H1 (cell line): ENCODE results near the gene NAA20. TPM values are rescaled to one million over a fixed set of nuclear protein-coding genes. Genes with fewer than 3 reads are reported as not detected.

Source experiments
- CTCF ChIA-PET: fragments of 300-600 bp; sonication (Branson Sonifier 250); formaldehyde crosslinking; loops from one replicate; lab custom pipeline; 2021; ENCODE audit not compliant: partially characterized antibody; lab: Charles Lee
- POLR2A ChIA-PET: fragments of 300-600 bp; sonication (Branson Sonifier 250); formaldehyde crosslinking; loops from one replicate; lab custom pipeline; 2021; ENCODE audit warnings: inconsistent platforms; ENCODE audit not compliant: partially characterized antibody; lab: Charles Lee
- DNase-seq, 2 experiments: peaks; one replicate each; pipeline versions ENCODE4 v3.0.0 to v3.0.0-alpha.2; 2010 to 2022; ENCODE audit warnings: low spot score in 2 of 2, low read depth in 1 of 2, mixed read lengths in 1 of 2
- FAIRE-seq: peaks from 2 replicates; lab custom pipeline; 2011; peaks lifted over from hg19 to GRCh38; lab: Jason Lieb, UNC
- H2AFZ ChIP-seq: 2 replicates; pipeline ENCODE4 v1.8.1; 2012; ENCODE audit warnings: low read length, inconsistent platforms
- H2AK5ac ChIP-seq: 2 replicates; pipeline ENCODE4 v1.6.1; 2013; ENCODE audit warnings: low read depth, low read length
- H2BK120ac ChIP-seq: replicated peaks from 2 replicates; pipeline ENCODE3; 2013; ENCODE audit warnings: low read depth, low read length, inconsistent platforms
- H2BK12ac ChIP-seq: 2 replicates; pipeline ENCODE4 v1.6.1; 2013; ENCODE audit warnings: low read depth, low read length
- H2BK15ac ChIP-seq: 2 replicates; pipeline ENCODE4 v1.6.1; 2013; ENCODE audit warnings: low read length
- H2BK20ac ChIP-seq: 2 replicates; pipeline ENCODE4 v1.6.1; 2013; ENCODE audit warnings: low read length
- H2BK5ac ChIP-seq: 2 replicates; pipeline ENCODE4 v1.6.1; 2013; ENCODE audit warnings: low read depth, low read length
- H3K14ac ChIP-seq: 2 replicates; pipeline ENCODE4 v1.6.1; 2013; ENCODE audit warnings: inconsistent platforms; ENCODE audit not compliant: insufficient read length
- H3K18ac ChIP-seq: 2 replicates; pipeline ENCODE4 v1.6.1; 2013; ENCODE audit warnings: low read length; ENCODE audit errors: extremely low read depth
- H3K23ac ChIP-seq: 2 replicates; pipeline ENCODE4 v1.6.1; 2013; ENCODE audit warnings: inconsistent platforms; ENCODE audit not compliant: insufficient read length
- H3K23me2 ChIP-seq: 2 replicates; pipeline ENCODE4 v1.6.1; 2013; ENCODE audit warnings: low read depth, low read length
- H3K27ac ChIP-seq: 2 replicates; pipeline ENCODE4 v1.6.1; 2011; ENCODE audit warnings: low read depth, low read length, inconsistent platforms
- H3K27me3 ChIP-seq, 4 experiments: replicated peaks in 1 of 4; 1 replicate in 1 of 4; 2 replicates in 3 of 4; pipeline versions ENCODE4 v1.6.1 to v1.8.1; 2011 to 2013; ENCODE audit warnings: low read length in 3 of 4, mild to moderate bottlenecking in 3 of 4, inconsistent platforms in 2 of 4, mixed read lengths in 2 of 4, moderate library complexity in 1 of 4; ENCODE audit not compliant: control insufficient read depth in 3 of 4, insufficient read depth in 3 of 4; ENCODE audit errors: extremely low read depth in 1 of 4
- H3K36me3 ChIP-seq, 4 experiments: 2 replicates each; pipeline versions ENCODE4 v1.6.1 to v1.8.1; 2011 to 2013; ENCODE audit warnings: mild to moderate bottlenecking in 4 of 4, low read length in 3 of 4, moderate library complexity in 2 of 4, control low read depth in 1 of 4, inconsistent platforms in 1 of 4; ENCODE audit not compliant: insufficient read depth in 4 of 4, control insufficient read depth in 2 of 4
- H3K4ac ChIP-seq: replicated peaks from 2 replicates; pipeline ENCODE3; 2013; ENCODE audit warnings: low read length, low read depth, mixed read lengths, inconsistent platforms; ENCODE audit not compliant: insufficient read length
- H3K4me1 ChIP-seq, 4 experiments: replicated peaks in 1 of 4; 1 replicate in 1 of 4; 2 replicates in 3 of 4; pipeline versions ENCODE4 v1.6.1 to v1.8.1; 2011 to 2013; ENCODE audit warnings: low read length in 3 of 4, inconsistent platforms in 2 of 4, mixed read lengths in 1 of 4; ENCODE audit not compliant: insufficient read depth in 4 of 4, control insufficient read depth in 3 of 4
- H3K4me2 ChIP-seq, 2 experiments: 2 replicates each; pipeline versions ENCODE4 v1.6.1 to v1.8.1; 2011 to 2013; ENCODE audit warnings: low read depth in 2 of 2, low read length in 2 of 2, control low read depth in 1 of 2, inconsistent platforms in 1 of 2, mild to moderate bottlenecking in 1 of 2; ENCODE audit not compliant: insufficient read depth in 1 of 2
- H3K4me3 ChIP-seq, 4 experiments: fragments of 200-600, 300-600 bp in 1 of 4; sonication (generic), shearing (Covaris generic), sonication (Bioruptor Twin) in 1 of 4; 2 replicates each; pipeline versions ENCODE4 v1.5.1 to v1.8.1; 2011 to 2016; ENCODE audit warnings: low read length in 4 of 4, low read depth in 3 of 4, control low read depth in 2 of 4, inconsistent platforms in 2 of 4, mild to moderate bottlenecking in 2 of 4, mixed read lengths in 1 of 4, moderate library complexity in 1 of 4; ENCODE audit not compliant: insufficient read depth in 2 of 4; ENCODE audit errors: extremely low read depth in 1 of 4
- H3K56ac ChIP-seq: replicated peaks from 2 replicates; pipeline ENCODE3; 2013; ENCODE audit warnings: low read depth, mild to moderate bottlenecking, mixed read lengths, low read length, inconsistent platforms; ENCODE audit not compliant: insufficient read length
- H3K79me1 ChIP-seq: 2 replicates; pipeline ENCODE4 v1.6.1; 2013; ENCODE audit warnings: low read depth, low read length, control low read depth
- H3K79me2 ChIP-seq, 2 experiments: 2 replicates each; pipeline versions ENCODE4 v1.6.1 to v1.8.1; 2012 to 2013; ENCODE audit warnings: low read length in 2 of 2, mild to moderate bottlenecking in 2 of 2, inconsistent platforms in 1 of 2; ENCODE audit not compliant: insufficient read depth in 2 of 2, control insufficient read depth in 1 of 2
- H3K9ac ChIP-seq, 4 experiments: replicated peaks in 1 of 4; 1 replicate in 1 of 4; 2 replicates in 3 of 4; pipeline versions ENCODE4 v1.6.1 to v1.8.1; 2011 to 2013; ENCODE audit warnings: low read depth in 3 of 4, low read length in 3 of 4, control low read depth in 2 of 4, mild to moderate bottlenecking in 2 of 4, moderate library complexity in 2 of 4, inconsistent platforms in 1 of 4; ENCODE audit errors: extremely low read depth in 1 of 4
- H3K9me3 ChIP-seq, 2 experiments: 2 replicates each; pipeline versions ENCODE4 v1.6.1 to v1.8.1; 2012 to 2013; ENCODE audit warnings: mild to moderate bottlenecking in 2 of 2, moderate library complexity in 2 of 2, control low read depth in 1 of 2, inconsistent platforms in 1 of 2, low read depth in 1 of 2, low read length in 1 of 2, mixed read lengths in 1 of 2; ENCODE audit not compliant: insufficient read depth in 2 of 2
- H4K20me1 ChIP-seq, 2 experiments: replicated peaks in 1 of 2; 2 replicates each; pipeline versions ENCODE3 to v1.8.1; 2011 to 2013; ENCODE audit warnings: inconsistent platforms in 2 of 2, low read length in 2 of 2, mild to moderate bottlenecking in 1 of 2; ENCODE audit not compliant: insufficient read depth in 2 of 2, control insufficient read depth in 1 of 2
- H4K5ac ChIP-seq: 2 replicates; pipeline ENCODE4 v1.6.1; 2013; ENCODE audit warnings: low read length, low read depth, mixed read lengths, inconsistent platforms; ENCODE audit not compliant: insufficient read length
- H4K8ac ChIP-seq: 2 replicates; pipeline ENCODE4 v1.8.0; 2013; ENCODE audit warnings: mild to moderate bottlenecking, moderate library complexity, low read length, inconsistent platforms; ENCODE audit not compliant: insufficient read depth; ENCODE audit errors: extremely low read depth
- H4K91ac ChIP-seq: replicated peaks from 2 replicates; pipeline ENCODE3; 2013; ENCODE audit warnings: low read length, mixed read lengths, inconsistent platforms; ENCODE audit not compliant: insufficient read length
- SAP30 ChIP-seq: fragments of 300-600 bp; sonication (generic); IDR thresholded peaks from 2 replicates; pipeline ENCODE4 v1.7.1; 2012; ENCODE audit warnings: low read length, moderate library complexity, mild to moderate bottlenecking, inconsistent platforms; ENCODE audit not compliant: insufficient read depth, insufficient replicate concordance
- whole genome bisulfite sequencing, 2 experiments: shearing (Covaris generic) in 1 of 2; methylation state at CpG; one replicate each; pipeline versions ENCODE4 v1.1.6 to v1.1.7; 2013 to 2015; ENCODE audit warnings: low lambda C conversion rate in 2 of 2, mixed read lengths in 2 of 2, inconsistent platforms in 1 of 2, low coverage in 1 of 2, missing lambda C conversion rate in 1 of 2; ENCODE audit not compliant: insufficient replicate concordance in 2 of 2, insufficient coverage in 1 of 2, insufficient read length in 1 of 2; ENCODE audit errors: extremely low coverage in 1 of 2, missing lambda C conversion rate in 1 of 2; 5-methylcytosine and 5-hydroxymethylcytosine counted together
- polyA plus RNA-seq, 7 experiments: library from polyadenylated mRNA; depleted of rRNA in 3 of 7; stranded (reverse) in 5 of 7; unstranded in 2 of 7; fragments of >200 nt in 5 of 7; fragments of 200-250 nt in 2 of 7; gene quantifications; 1 replicate in 5 of 7; 2 replicates in 1 of 7; 4 replicates in 1 of 7; pipeline versions ENCODE4 v1.2.1 to v1.2.3, GENCODE V29; 2011 to 2013; ENCODE audit warnings: missing spikeins in 2 of 7, mixed read lengths in 2 of 7
- total RNA-seq: library from RNA; stranded (reverse); fragmentation: NEBNext Ultra II Directional; extraction: Animal tissue kit (Norgen Biotek cat#: 25700); gene quantifications from 2 replicates; pipeline ENCODE4 v1.2.1, GENCODE V29; 2021

NAA20 gene
- total and polyA plus RNA-seq, 2 of the 8 experiments (the other 6 are each of a cell fraction or from before 2014, with no cell fraction given), result 21.9 to 41.1 TPM

- FAIRE-seq, result no peak
- Histone ChIP-seq H2BK120ac (no peak overlapping the region), H3K27me3 (no peaks in the 10 kb centered on the region), H2BK12ac (no peak overlapping the region), H3K23me2 (no peaks in the 10 kb centered on the region; the same call in 1 of the 2 replicates), H2BK20ac (no peak overlapping the region), H3K4ac (no peak overlapping the region), H3K23ac (no peak overlapping the region), H3K79me2 (peaks cover 13 to 76% of the 10 kb centered on the region in 2 experiments), H3K4me1 (peaks cover 0 to 7% (median 2%) of the 10 kb centered on the region in 4 experiments; a peak in 3 of 7 replicates), H4K20me1 (peaks cover 2 to 6% of the 10 kb centered on the region in 2 experiments), H4K91ac (no peak overlapping the region), H2AFZ (no peak overlapping the region), H3K56ac (no peak overlapping the region), H3K36me3 (peaks cover 0 to 3% (median under 1%) of the 10 kb centered on the region in 4 experiments; a peak in 5 of 8 replicates), H2BK15ac (no peak overlapping the region), H3K27ac (no peak overlapping the region), H3K9me3 (no peaks in the 10 kb centered on the region), H4K5ac (no peak overlapping the region), H3K4me2 (no peak overlapping the region), H2BK5ac (no peak overlapping the region), H4K8ac (no peak overlapping the region), H3K18ac (no peak overlapping the region), H3K9ac (no peak overlapping the region), H2AK5ac (no peak overlapping the region), H3K4me3 (no peak overlapping the region), H3K14ac (no peak overlapping the region), H3K79me1 (peaks cover 36% of the 10 kb centered on the region)
- ChIA-PET POLR2A (interaction anchor here (1.5 kb wide), 1 partner anchor 9 kb away, joined by 3 read pairs; no protein-coding TSS in a partner anchor), CTCF (no interaction called here)
- no peak for TF ChIP-seq SAP30
- 95% methylated on average over 7 of the region's 7 CpGs; no CpG with 5 or more reads in 1 of the 2 experiments for WGBS, 2 experiments
- no peak for DNase-seq
Observed at GRCh38 chr20:20021835-20022234, 4.7 kb downstream of the NAA20 start.
